ENCODE data around the gene NUDT16L1. TPM values are rescaled to one million over a fixed set of nuclear protein-coding genes. Genes with fewer than 3 reads are reported as not detected.

Gene NUDT16L1
- total RNA-seq, 2 experiments from 2014 or later = 14.9 to 15.9 TPM

DNA sequence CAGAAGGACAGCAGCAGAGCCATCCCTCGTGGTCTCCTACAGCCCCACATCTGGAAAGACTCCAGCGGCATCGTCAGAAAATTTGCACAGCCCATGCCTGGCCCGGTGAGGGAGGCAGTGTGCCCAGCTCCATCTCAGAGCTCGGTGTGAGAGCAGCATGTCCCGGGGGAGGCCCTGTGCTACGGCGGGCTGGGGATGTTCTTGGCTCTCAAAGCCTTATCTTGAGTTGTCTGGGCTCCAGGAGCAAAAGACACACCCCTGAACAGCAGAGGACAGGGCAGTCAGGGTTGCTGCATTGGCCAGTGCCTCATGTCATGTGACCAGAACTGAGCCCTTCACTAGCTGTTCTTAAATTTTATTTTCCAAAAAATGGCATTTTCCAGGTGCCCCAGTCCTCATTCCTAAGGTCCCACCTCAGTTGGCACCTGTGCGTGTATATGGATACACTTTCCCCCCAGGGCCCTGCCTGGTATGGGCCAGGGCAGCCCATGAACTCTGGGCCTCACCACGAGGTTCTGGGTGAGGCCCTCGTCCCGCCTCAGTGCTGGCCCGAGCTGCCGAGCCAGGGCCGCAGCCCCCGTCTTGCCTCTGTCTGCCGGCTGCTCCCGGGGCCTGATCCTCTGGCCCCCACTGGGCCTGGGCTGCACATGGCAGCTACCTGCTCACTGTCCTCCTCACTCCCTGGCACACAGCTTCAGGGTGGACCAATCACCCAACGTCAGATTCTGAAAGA, 3.0 kb downstream of the NUDT16L1 start:
- BruUV-seq (replicated peaks) = no TSS peak
- 0 out of 2 replicates have a peak, but pooled peaks cover 4% of the 10 kb centered on the region for H4K20me1 ChIP-seq (ENCODE audit: insufficient read depth, low read length)
- H3K9me2 ChIP-seq (ENCODE audit: insufficient read depth, low read length) = no peaks in the 10 kb centered on the region
- H2AFZ ChIP-seq (ENCODE audit: low read length) = no peak overlapping the region
- H3K9me3 ChIP-seq (ENCODE audit: low read length) = no peaks in the 10 kb centered on the region
- H3K4me1 ChIP-seq (ENCODE audit: insufficient read depth, low read length, poor library complexity, severe bottlenecking) = peaks cover 12% of the 10 kb centered on the region
- ChIA-PET CTCF (ENCODE audit: unreplicated experiment) (interaction anchor here (0.5 to 0.6 kb wide), 2 partner anchors 107 to 343 kb away, joined by 3 read pairs; no protein-coding TSS in a partner anchor), POLR2A (no interaction called here)
- H3K27ac ChIP-seq (ENCODE audit: low read depth, low read length, poor library complexity, severe bottlenecking) = no peak overlapping the region
- no peak for DNase-seq (ENCODE audit: low spot score)
- TF ChIP-seq, protein P1, sequence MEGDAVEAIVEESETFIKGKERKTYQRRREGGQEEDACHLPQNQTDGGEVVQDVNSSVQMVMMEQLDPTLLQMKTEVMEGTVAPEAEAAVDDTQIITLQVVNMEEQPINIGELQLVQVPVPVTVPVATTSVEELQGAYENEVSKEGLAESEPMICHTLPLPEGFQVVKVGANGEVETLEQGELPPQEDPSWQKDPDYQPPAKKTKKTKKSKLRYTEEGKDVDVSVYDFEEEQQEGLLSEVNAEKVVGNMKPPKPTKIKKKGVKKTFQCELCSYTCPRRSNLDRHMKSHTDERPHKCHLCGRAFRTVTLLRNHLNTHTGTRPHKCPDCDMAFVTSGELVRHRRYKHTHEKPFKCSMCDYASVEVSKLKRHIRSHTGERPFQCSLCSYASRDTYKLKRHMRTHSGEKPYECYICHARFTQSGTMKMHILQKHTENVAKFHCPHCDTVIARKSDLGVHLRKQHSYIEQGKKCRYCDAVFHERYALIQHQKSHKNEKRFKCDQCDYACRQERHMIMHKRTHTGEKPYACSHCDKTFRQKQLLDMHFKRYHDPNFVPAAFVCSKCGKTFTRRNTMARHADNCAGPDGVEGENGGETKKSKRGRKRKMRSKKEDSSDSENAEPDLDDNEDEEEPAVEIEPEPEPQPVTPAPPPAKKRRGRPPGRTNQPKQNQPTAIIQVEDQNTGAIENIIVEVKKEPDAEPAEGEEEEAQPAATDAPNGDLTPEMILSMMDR (conservative IDR thresholded peaks at IDR 0.05; ENCODE audit: low read length) = no peak
- TF ChIP-seq EZH2phosphoT487 (IDR thresholded peaks at IDR 0.05; ENCODE audit: borderline replicate concordance, low read depth, low read length) = no peak
- H3K4me2 ChIP-seq (ENCODE audit: low read length) = no peak overlapping the region
- no peak overlapping the region for H3K4me3 ChIP-seq (ENCODE audit: low read depth, low read length, poor library complexity, severe bottlenecking)
- intact Hi-C loops (cut with micrococcal nuclease; ENCODE audit: unreplicated experiment) = no loop called here
- H3K79me2 ChIP-seq (ENCODE audit: insufficient read depth, low read depth, low read length) = no peaks in the 10 kb centered on the region
- H3K36me3 ChIP-seq (ENCODE audit: insufficient read depth, low read length) = peaks cover 45% of the 10 kb centered on the region; the same call in 1 of the 2 replicates

DNA sequence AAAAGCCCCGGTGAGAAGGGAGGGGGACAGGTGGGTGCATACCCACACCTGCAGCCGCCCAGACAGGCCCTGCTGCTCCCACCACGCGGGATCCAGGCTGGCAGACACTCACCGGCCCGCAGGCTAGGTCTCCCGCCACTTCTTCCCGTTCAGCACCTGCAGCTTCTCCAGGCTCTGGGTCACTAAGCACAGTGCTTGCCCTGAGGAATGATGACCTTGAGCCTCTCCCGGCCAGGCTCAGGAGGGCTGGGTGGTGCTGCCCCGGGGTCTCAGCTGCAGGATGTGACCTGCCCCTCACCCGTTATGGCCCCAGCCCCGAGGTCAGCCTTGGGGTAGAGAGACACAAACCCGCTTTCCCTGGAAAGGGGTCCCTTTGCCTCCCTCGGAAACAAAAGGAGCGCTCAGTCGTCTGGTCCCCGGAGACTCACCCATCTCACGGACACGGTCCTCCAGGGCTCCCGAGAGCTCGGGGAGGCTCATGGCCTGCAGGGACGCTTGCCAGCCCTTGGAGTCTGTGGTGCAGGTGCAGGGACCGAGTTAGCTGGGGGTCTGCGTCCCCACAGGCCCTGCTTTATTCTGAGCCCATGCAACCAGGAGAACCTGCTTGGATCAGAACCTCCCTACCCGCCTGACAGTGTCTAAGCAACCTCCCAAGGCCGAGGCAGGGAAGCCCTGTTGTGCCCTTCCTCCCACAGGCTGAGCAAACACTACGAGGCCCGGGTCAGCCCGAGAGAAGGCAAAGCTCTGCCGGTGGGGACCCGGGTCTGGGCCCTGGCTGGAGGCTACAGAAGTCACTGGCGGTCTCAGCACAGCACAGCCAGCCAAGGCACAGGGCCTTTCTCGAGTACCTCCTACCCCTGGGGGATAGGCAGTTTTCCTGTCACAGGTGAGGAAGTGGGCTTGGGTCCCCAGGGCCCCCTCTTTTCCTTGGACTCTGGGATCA, 3.8 kb downstream of the NUDT16L1 start:
- no peak for DNase-seq (ENCODE audit: low spot score)
- Histone ChIP-seq H3K79me2 (ENCODE audit: insufficient read depth, low read depth, low read length) (no peaks in the 10 kb centered on the region), H3K4me1 (ENCODE audit: insufficient read depth, low read length, poor library complexity, severe bottlenecking) (peaks cover 12% of the 10 kb centered on the region), H3K4me2 (ENCODE audit: low read length) (no peak overlapping the region), H3K4me3 (ENCODE audit: low read depth, low read length, poor library complexity, severe bottlenecking) (no peak overlapping the region), H3K27ac (ENCODE audit: low read depth, low read length, poor library complexity, severe bottlenecking) (no peak overlapping the region), H3K36me3 (ENCODE audit: insufficient read depth, low read length) (peaks cover 54% of the 10 kb centered on the region; the same call in 1 of the 2 replicates), H4K20me1 (ENCODE audit: insufficient read depth, low read length) (0 out of 2 replicates have a peak, but pooled peaks cover 4% of the 10 kb centered on the region), H3K9me3 (ENCODE audit: low read length) (no peaks in the 10 kb centered on the region), H2AFZ (ENCODE audit: low read length) (no peak overlapping the region), H3K9me2 (ENCODE audit: insufficient read depth, low read length) (no peaks in the 10 kb centered on the region)
- TF ChIP-seq EZH2phosphoT487 (IDR thresholded peaks at IDR 0.05; ENCODE audit: borderline replicate concordance, low read depth, low read length) = no peak
- TF ChIP-seq, protein P1 (conservative IDR thresholded peaks at IDR 0.05; ENCODE audit: low read length) = no peak
- intact Hi-C loops (cut with micrococcal nuclease; ENCODE audit: unreplicated experiment) = no loop called here
- ChIA-PET POLR2A (no interaction called here), CTCF (ENCODE audit: unreplicated experiment) (no interaction called here)
- BruUV-seq (replicated peaks) = no TSS peak
